Measurements from ENCODE around the gene FRMD4A.

The FRMD4A gene

GRCh38 chr10:14116837-14117236 lies 213.9 kb downstream of the FRMD4A start:
- DNase-seq (ENCODE audit: extremely low spot score) = no peak
- ChIA-PET CTCF (interaction anchor here (0.5 kb wide), 1 partner anchor 236 kb away, joined by 6 read pairs; no protein-coding TSS in a partner anchor), POLR2A (no interaction called here)
- TF ChIP-seq FOXA1 (IDR thresholded peaks at IDR 0.05) (no peak), ARNT (IDR thresholded peaks at IDR 0.05) (no peak), TARDBP (IDR thresholded peaks at IDR 0.05) (no peak), ZNF384 (IDR thresholded peaks at IDR 0.05) (no peak), SUZ12 (IDR thresholded peaks at IDR 0.05) (no peak), ELF4 (IDR thresholded peaks at IDR 0.05) (no peak), L3MBTL2 (conservative IDR thresholded peaks at IDR 0.05) (no peak), FOXK2 (IDR thresholded peaks at IDR 0.05) (no peak), CTBP1 (IDR thresholded peaks at IDR 0.05; ENCODE audit: borderline replicate concordance) (no peak), SP1 (IDR thresholded peaks at IDR 0.05) (no peak), FOXM1 (IDR thresholded peaks at IDR 0.05; ENCODE audit: borderline replicate concordance) (no peak)
- TF ChIP-seq, protein P1, sequence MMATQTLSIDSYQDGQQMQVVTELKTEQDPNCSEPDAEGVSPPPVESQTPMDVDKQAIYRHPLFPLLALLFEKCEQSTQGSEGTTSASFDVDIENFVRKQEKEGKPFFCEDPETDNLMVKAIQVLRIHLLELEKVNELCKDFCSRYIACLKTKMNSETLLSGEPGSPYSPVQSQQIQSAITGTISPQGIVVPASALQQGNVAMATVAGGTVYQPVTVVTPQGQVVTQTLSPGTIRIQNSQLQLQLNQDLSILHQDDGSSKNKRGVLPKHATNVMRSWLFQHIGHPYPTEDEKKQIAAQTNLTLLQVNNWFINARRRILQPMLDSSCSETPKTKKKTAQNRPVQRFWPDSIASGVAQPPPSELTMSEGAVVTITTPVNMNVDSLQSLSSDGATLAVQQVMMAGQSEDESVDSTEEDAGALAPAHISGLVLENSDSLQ (IDR thresholded peaks at IDR 0.05) = no peak

GRCh38 chr10:14116021-14116420 lies 214.7 kb downstream of the FRMD4A start:
- POLR2A ChIA-PET = no interaction called here
- CTCF ChIA-PET = no interaction called here
- DNase-seq (ENCODE audit: extremely low spot score) = no peak
- TF ChIP-seq LEF1 (IDR thresholded peaks at IDR 0.05; ENCODE audit: borderline replicate concordance) (no peak), CTBP1 (IDR thresholded peaks at IDR 0.05; ENCODE audit: borderline replicate concordance) (no peak), L3MBTL2 (conservative IDR thresholded peaks at IDR 0.05) (no peak), HDGF (IDR thresholded peaks at IDR 0.05; ENCODE audit: borderline replicate concordance) (no peak), SUZ12 (IDR thresholded peaks at IDR 0.05) (no peak), FOXK2 (IDR thresholded peaks at IDR 0.05) (no peak)

GRCh38 chr10:14114791-14115190 lies 215.9 kb downstream of the FRMD4A start:
- no peak for DNase-seq (ENCODE audit: extremely low spot score)
- CTCF ChIA-PET = no interaction called here
- no peak for TF ChIP-seq BHLHE40 (IDR thresholded peaks at IDR 0.05; ENCODE audit: borderline replicate concordance)
- no peak for TF ChIP-seq SP1 (IDR thresholded peaks at IDR 0.05)
- no peak for TF ChIP-seq TARDBP (IDR thresholded peaks at IDR 0.05)

GRCh38 chr10:14112056-14112455 lies 218.7 kb downstream of the FRMD4A start:
- no peak for DNase-seq (ENCODE audit: extremely low spot score)
- POLR2A ChIA-PET = no interaction called here
- TF ChIP-seq SUZ12 (IDR thresholded peaks at IDR 0.05) (no peak), NFRKB (IDR thresholded peaks at IDR 0.05) (no peak)
- TF ChIP-seq, protein P1 (IDR thresholded peaks at IDR 0.05) = no peak
- CTCF ChIA-PET = no interaction called here

More at GRCh38 chr10:14114791-14115190, 215.9 kb downstream of the FRMD4A start:
- POLR2A ChIA-PET = no interaction called here

GRCh38 chr10:14111208-14111607 lies 219.5 kb downstream of the FRMD4A start:
- no peak for TF ChIP-seq L3MBTL2 (conservative IDR thresholded peaks at IDR 0.05)
- CTCF ChIA-PET = interaction anchor here (1.5 kb wide), 1 partner anchor 11 kb away, joined by 3 read pairs; no protein-coding TSS in a partner anchor
- no peak for DNase-seq (ENCODE audit: extremely low spot score)
- POLR2A ChIA-PET = no interaction called here

DNA sequence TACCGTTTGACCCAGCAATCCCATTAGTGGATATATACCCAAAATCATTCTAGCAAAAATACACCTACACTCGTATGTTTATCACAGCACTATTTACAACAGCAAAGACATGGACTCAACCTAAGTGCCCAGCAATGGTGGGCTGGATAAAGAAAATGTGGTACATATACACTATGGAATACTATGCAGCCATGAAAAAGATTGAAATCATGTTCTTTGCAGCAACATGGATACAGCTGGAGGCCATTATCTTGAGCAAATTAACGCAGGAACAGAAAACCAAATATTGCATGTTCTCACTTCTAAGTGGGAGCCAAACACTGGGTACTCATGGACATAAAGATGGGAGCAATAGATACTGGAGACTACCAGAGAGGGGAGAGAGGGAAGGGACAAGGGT lies 223.9 kb downstream of the FRMD4A start:
- ChIA-PET POLR2A (no interaction called here), CTCF (no interaction called here)
- no peak for TF ChIP-seq ELF4 (IDR thresholded peaks at IDR 0.05)
- no peak for TF ChIP-seq SUZ12 (IDR thresholded peaks at IDR 0.05)
- TF ChIP-seq TARDBP (IDR thresholded peaks at IDR 0.05) = no peak
- TF ChIP-seq, protein P1 (IDR thresholded peaks at IDR 0.05) = no peak
- no peak for TF ChIP-seq LEF1 (IDR thresholded peaks at IDR 0.05; ENCODE audit: borderline replicate concordance)
- no peak for TF ChIP-seq BHLHE40 (IDR thresholded peaks at IDR 0.05; ENCODE audit: borderline replicate concordance)
- no peak for TF ChIP-seq CTBP1 (IDR thresholded peaks at IDR 0.05; ENCODE audit: borderline replicate concordance)
- TF ChIP-seq ZNF384 (IDR thresholded peaks at IDR 0.05) = no peak
- TF ChIP-seq ARNT (IDR thresholded peaks at IDR 0.05) = no peak
- TF ChIP-seq FOXA1 (IDR thresholded peaks at IDR 0.05) = no peak
- TF ChIP-seq FOXM1 (IDR thresholded peaks at IDR 0.05; ENCODE audit: borderline replicate concordance) = no peak
- no peak for TF ChIP-seq HDGF (IDR thresholded peaks at IDR 0.05; ENCODE audit: borderline replicate concordance)
- no peak for DNase-seq (ENCODE audit: extremely low spot score)

DNA sequence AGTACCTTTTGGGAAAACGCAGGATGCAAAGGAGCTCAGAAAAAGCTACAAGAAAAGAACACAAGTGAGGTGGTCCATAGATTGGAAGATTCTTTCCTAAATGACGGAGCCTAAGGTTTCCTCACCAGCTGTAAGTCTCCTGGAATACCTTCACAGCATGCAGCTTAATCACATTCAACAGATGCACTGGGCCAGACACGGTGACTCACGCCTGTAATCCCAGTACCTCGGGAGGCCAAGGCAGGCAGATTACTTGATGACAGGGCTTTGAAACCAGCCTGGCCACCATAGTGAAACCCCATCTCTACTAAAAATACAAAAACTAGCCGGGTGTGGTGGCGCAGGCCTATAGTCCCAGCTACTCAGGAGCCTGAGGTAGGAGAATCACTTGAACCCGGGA lies 228.7 kb downstream of the FRMD4A start:
- ChIA-PET POLR2A (interaction anchor here (1.5 kb wide), 1 partner anchor 83 kb away, joined by 3 read pairs; no protein-coding TSS in a partner anchor), CTCF (no interaction called here)
- DNase-seq (ENCODE audit: extremely low spot score) = no peak
- TF ChIP-seq ZNF384 (IDR thresholded peaks at IDR 0.05) (no peak), HDGF (IDR thresholded peaks at IDR 0.05; ENCODE audit: borderline replicate concordance) (no peak), FOXA1 (IDR thresholded peaks at IDR 0.05) (no peak), LEF1 (IDR thresholded peaks at IDR 0.05; ENCODE audit: borderline replicate concordance) (no peak), SP1 (IDR thresholded peaks at IDR 0.05) (no peak), ARNT (IDR thresholded peaks at IDR 0.05) (no peak), L3MBTL2 (conservative IDR thresholded peaks at IDR 0.05) (no peak), NFRKB (IDR thresholded peaks at IDR 0.05) (no peak)
- TF ChIP-seq, protein P1 (IDR thresholded peaks at IDR 0.05) = no peak
